GM12873 (cell line): ENCODE results near the gene SAMD13.

Experiments
- CTCF ChIP-seq: IDR thresholded peaks from 2 replicates; pipeline ENCODE4 v1.5.1; 2012; ENCODE audit warnings: low read depth, mild to moderate bottlenecking, moderate library complexity, low read length, control low read depth; ENCODE audit not compliant: insufficient read depth; ENCODE audit errors: missing control alignments

SAMD13 gene, protein sequence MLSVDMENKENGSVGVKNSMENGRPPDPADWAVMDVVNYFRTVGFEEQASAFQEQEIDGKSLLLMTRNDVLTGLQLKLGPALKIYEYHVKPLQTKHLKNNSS

DNA sequence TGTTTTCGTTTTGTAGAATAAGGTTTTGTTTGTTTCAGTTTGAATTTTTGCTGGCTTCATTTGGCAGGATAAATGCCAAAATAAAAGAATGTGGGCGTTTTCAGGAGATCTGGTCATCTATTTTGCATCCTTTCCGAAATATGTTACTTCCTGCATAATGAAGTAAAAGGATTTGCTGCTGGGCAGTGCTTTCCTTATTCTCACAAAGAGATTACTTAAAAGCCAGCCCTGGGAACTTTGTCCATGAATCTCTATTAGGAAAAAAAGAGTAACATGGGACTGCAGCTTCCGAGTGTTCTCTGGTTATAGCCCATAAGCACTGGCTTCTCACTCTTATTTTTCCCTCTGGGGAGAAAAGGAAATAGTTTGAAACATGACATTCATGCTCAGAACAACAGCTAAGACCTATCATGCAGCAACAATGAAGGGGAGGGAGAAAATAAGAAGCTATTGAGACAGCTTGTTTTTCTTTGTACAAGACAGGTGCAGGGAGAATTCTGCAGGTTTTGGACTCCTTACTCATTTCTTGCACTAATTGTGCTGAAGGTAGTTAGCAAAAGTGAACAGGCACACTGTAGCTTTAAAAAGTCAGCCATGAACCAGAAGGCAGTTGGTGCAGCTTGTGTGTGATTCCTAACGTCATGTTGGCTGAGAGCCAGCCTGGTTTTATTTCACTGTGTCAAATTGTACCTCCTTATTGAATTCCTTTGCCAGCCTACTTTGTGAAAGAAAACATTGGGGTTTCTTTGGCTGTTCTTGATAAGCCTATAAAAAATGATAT is at the start of gene SAMD13:
SAMD13 (plus strand) TSS at position 705 of the 781 bp plus-strand sequence. CDS start 1,527 bp downstream, outside the sequence.
- TF ChIP-seq CTCF, result no peak

GRCh38 chr1:84253036-84253435 is 48.5 kb upstream of the SAMD13 start:
- TF ChIP-seq CTCF, result no peak

GRCh38 chr1:84253891-84254290 is 47.6 kb upstream of the SAMD13 start:
- no peak for TF ChIP-seq CTCF

DNA sequence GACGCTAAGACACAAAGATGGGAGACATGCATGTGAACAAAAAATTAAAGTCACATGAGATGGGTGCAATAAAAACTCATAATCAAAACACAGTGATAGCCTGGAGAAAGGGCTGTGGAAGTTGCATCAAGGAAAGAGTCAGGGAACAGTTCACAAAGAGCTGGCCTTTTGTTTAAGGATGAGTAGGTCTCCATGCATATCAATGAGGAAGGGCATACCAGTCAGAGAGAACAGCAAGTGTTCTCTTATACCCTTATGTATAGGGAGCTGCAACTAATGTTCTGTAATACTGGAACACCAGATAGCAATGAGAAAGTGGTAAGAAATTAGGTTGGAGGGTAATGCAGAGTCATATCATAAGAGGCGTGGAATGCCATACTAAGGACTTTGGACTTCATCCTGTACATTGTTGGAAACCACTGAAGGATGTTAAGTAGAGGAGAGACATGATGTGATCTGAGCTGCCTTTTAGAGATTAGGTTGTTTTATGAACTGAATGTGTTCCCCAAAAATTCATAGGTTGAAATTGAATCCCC is 46.7 kb upstream of the SAMD13 start:
- no peak for TF ChIP-seq CTCF

DNA sequence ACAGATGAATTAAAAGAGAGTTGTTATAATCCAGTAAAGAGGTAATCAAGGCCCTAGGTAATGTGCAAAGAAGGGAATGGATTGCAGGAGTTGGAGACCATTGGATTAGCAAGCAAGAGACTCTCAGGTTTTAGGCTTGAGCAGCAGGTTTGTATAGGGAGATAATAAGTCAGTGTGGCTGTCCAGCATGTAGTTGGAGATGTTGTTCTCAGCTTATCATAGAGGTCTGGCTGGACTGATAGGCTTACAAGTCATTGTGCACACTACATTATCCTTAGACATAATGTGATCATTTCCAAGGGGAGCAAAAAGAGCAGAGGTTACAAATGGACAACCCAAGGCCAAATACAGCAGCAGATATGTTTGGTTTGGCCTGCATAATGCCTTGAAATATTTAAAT is 45.9 kb upstream of the SAMD13 start:
- TF ChIP-seq CTCF, result no peak

GRCh38 chr1:84257617-84258016 is 43.9 kb upstream of the SAMD13 start:
- TF ChIP-seq CTCF, result no peak

DNA sequence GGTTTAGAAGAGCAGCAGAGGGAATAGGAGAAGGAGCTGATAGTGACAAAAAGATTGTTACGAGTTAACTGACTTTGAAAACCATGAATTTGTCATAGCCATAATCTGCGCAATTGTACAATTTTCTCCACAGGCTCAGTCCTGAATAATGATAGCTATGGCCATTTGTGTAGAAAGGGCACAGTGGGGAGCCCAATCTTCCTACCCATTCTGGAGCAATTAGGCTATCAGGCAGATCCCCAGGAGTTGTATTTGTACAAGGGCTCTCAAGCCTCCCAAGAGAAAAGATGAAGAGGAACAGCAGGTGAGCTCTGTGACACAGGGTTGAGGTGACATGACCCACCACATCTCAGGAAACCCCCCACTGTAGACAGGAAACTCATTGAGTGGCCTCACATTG is 42.1 kb upstream of the SAMD13 start:
- TF ChIP-seq CTCF, result no peak
